NCI-H146 treated with DMSO at 0.1 percent for 48 hours (cell line): ENCODE results near the gene ASIC3.

Experiments
- DNase-seq: peaks from one replicate; lab custom pipeline; 2025; ENCODE audit not compliant: unreplicated experiment; lab: John Stamatoyannopoulos, UW

Gene ASIC3

GRCh38 chr7:151056666-151057505 lies 8.6 kb downstream of the ASIC3 start:
- no peak for DNase-seq

- peak; percentile 82 for DNase-seq
Observed at GRCh38 chr7:151057506-151057988, 9.2 kb downstream of the ASIC3 start, which contains the start of gene CDK5. TSS of gene CDK5 (minus strand) at chr7:151057897. CDS start at chr7:151057848, 49 bp downstream.

- DNase-seq: peak; percentile 97
Observed at GRCh38 chr7:151057989-151058780, 9.9 kb downstream of the ASIC3 start.

GRCh38 chr7:151058781-151059366 lies 10.5 kb downstream of the ASIC3 start:
- no peak for DNase-seq

- peak; percentile 31 for DNase-seq
Observed at GRCh38 chr7:151059367-151060112, 11.2 kb downstream of the ASIC3 start, which contains the start of gene SLC4A2. TSS of gene SLC4A2 (plus strand) at chr7:151059589. CDS start at chr7:151061988, 2,399 bp downstream.

- DNase-seq: no peak
Observed at GRCh38 chr7:151060113-151060415, 11.7 kb downstream of the ASIC3 start.

- no peak for DNase-seq
Observed at GRCh38 chr7:151060416-151061212, 12.3 kb downstream of the ASIC3 start.

GRCh38 chr7:151061213-151062110 lies 13.1 kb downstream of the ASIC3 start:
- no peak for DNase-seq

- DNase-seq: no peak
Observed at GRCh38 chr7:151062111-151062398, 13.7 kb downstream of the ASIC3 start.

- DNase-seq: no peak
Observed at GRCh38 chr7:151062399-151063211, 14.3 kb downstream of the ASIC3 start.

- DNase-seq: no peak
Observed at GRCh38 chr7:151063212-151063561, 14.9 kb downstream of the ASIC3 start.

GRCh38 chr7:151064454-151064853 lies 16.1 kb downstream of the ASIC3 start:
- DNase-seq: no peak

GRCh38 chr7:151064993-151065392 lies 16.7 kb downstream of the ASIC3 start:
- no peak for DNase-seq

GRCh38 chr7:151065516-151065915 lies 17.2 kb downstream of the ASIC3 start:
- no peak for DNase-seq

- no peak for DNase-seq
Observed at GRCh38 chr7:151066273-151066974, 18.1 kb downstream of the ASIC3 start.

GRCh38 chr7:151068069-151068773 lies 19.9 kb downstream of the ASIC3 start:
- DNase-seq: no peak

GRCh38 chr7:151069841-151070573 lies 21.7 kb downstream of the ASIC3 start:
- DNase-seq: no peak
